Measurements from ENCODE around the gene ZC3HAV1. TPM values are rescaled to one million over a fixed set of nuclear protein-coding genes. Genes with fewer than 3 reads are reported as not detected.

Gene ZC3HAV1
- total RNA-seq, 1 donor from 2014 or later = 44.6 TPM

- DNase-seq (ENCODE audit: low spot score, unreplicated experiment) = no peak
- no peaks in the 10 kb centered on the region for H3K9me3 Mint-ChIP-seq (ENCODE audit: low read depth)
- H3K4me3 Mint-ChIP-seq (ENCODE audit: low read depth) = no peak overlapping the region
- no peak overlapping the region for H3K27ac Mint-ChIP-seq
- H3K4me1 Mint-ChIP-seq (ENCODE audit: low read depth) = no peaks in the 10 kb centered on the region
- no peaks in the 10 kb centered on the region for H3K27me3 Mint-ChIP-seq
- no peaks in the 10 kb centered on the region for H3K36me3 Mint-ChIP-seq (ENCODE audit: insufficient read depth)
- no peak for TF ChIP-seq CTCF (IDR thresholded peaks at IDR 0.05; ENCODE audit: unreplicated experiment)
Measured at GRCh38 chr7:139011373-139011772, 98.1 kb downstream of the ZC3HAV1 start.

- Mint-ChIP-seq H3K36me3 (ENCODE audit: insufficient read depth) (no peaks in the 10 kb centered on the region), H3K27me3 (no peaks in the 10 kb centered on the region), H3K4me3 (ENCODE audit: low read depth) (no peak overlapping the region), H3K4me1 (ENCODE audit: low read depth) (no peaks in the 10 kb centered on the region), H3K27ac (no peak overlapping the region), H3K9me3 (ENCODE audit: low read depth) (peaks cover 24% of the 10 kb centered on the region)
- no peak for TF ChIP-seq CTCF (IDR thresholded peaks at IDR 0.05; ENCODE audit: unreplicated experiment)
- no peak for DNase-seq (ENCODE audit: low spot score, unreplicated experiment)
Measured at GRCh38 chr7:139004321-139005090, 105.0 kb downstream of the ZC3HAV1 start.

GRCh38 chr7:138999414-138999813 is 110.1 kb downstream of the ZC3HAV1 start:
- Mint-ChIP-seq H3K27ac (no peak overlapping the region), H3K9me3 (ENCODE audit: low read depth) (peaks cover 13% of the 10 kb centered on the region), H3K4me1 (ENCODE audit: low read depth) (no peaks in the 10 kb centered on the region), H3K27me3 (no peaks in the 10 kb centered on the region), H3K36me3 (ENCODE audit: insufficient read depth) (no peaks in the 10 kb centered on the region), H3K4me3 (ENCODE audit: low read depth) (no peak overlapping the region)
- no peak for TF ChIP-seq CTCF (IDR thresholded peaks at IDR 0.05; ENCODE audit: unreplicated experiment)
- no peak for DNase-seq (ENCODE audit: low spot score, unreplicated experiment)

Other genes with a start within 250 kb of the ZC3HAV1 start
- gene KIAA1549, start 128.3 kb downstream of the ZC3HAV1 start, total RNA-seq = 43.1 and 45.8 TPM in 2 replicates
- gene ZC3HAV1L, start 73.7 kb downstream of the ZC3HAV1 start, total RNA-seq = 16.5 and 18.2 TPM in 2 replicates
- gene UBN2, start 121.5 kb upstream of the ZC3HAV1 start, total RNA-seq = 45.2 and 51.5 TPM in 2 replicates
- 17.9 and 18.6 TPM in 2 replicates for gene FMC1, start 231.6 kb upstream of the ZC3HAV1 start, total RNA-seq

Data from progenitor cell of endocrine pancreas (in vitro differentiated cells).